ENCODE results near the gene MSI2.

MSI2 gene

DNA sequence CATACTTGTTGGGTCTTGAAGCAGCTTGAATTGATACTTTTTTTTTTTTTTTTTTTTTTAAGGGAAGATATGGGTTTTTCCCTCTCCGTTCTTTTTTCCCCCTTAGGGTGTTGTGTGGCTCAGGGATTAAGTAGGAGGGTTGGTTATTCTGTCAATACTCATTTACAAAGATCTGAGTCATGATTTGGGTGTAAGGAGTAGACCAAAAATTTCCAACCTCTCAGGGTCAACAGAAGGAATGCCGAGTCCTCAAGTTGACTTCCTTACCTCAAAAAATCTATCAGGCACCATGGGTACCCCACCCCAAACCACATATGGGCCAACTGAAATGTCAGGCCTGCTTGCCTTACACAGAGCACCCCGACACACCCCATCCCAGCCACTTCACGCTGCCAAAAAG is 258.3 kb downstream of the MSI2 start:
- H3K4me3 ChIP-seq (ENCODE audit: low read length, poor library complexity, severe bottlenecking) = no peak overlapping the region
- no peaks in the 10 kb centered on the region for H3F3A ChIP-seq (ENCODE audit: low read depth)
- no peaks in the 10 kb centered on the region for H3K9me3 ChIP-seq (ENCODE audit: insufficient read depth, low read depth, low read length)
- peaks cover 97% of the 10 kb centered on the region for H3K79me2 ChIP-seq (ENCODE audit: insufficient read depth, low read length)
- TF ChIP-seq EZH2phosphoT487 (IDR thresholded peaks at IDR 0.05; ENCODE audit: borderline replicate concordance) (no peak), CTCF (conservative IDR thresholded peaks at IDR 0.05; ENCODE audit: low read length) (no peak)
- peaks cover 68% of the 10 kb centered on the region; the same call in 1 of the 2 replicates for H3K36me3 ChIP-seq (ENCODE audit: insufficient read depth, low read length)
- no peaks in the 10 kb centered on the region for H3K27me3 ChIP-seq (ENCODE audit: insufficient read depth, low read length, poor library complexity, severe bottlenecking)
- H2AFZ ChIP-seq (ENCODE audit: low read length) = no peak overlapping the region
- no peaks in the 10 kb centered on the region for H3K9me2 ChIP-seq (replicated peaks; ENCODE audit: low read depth, low read length)
- H3K9ac ChIP-seq (ENCODE audit: low read depth, low read length, poor library complexity, severe bottlenecking) = no peak overlapping the region
- H3K4me1 ChIP-seq (ENCODE audit: insufficient read depth, low read length, poor library complexity, severe bottlenecking) = peaks cover 36% of the 10 kb centered on the region
- no peak overlapping the region for H3K4me2 ChIP-seq (ENCODE audit: low read depth, low read length, poor library complexity, severe bottlenecking)
- peaks cover 3% of the 10 kb centered on the region for H4K20me1 ChIP-seq (ENCODE audit: insufficient read depth, low read length, poor library complexity, severe bottlenecking)

DNA sequence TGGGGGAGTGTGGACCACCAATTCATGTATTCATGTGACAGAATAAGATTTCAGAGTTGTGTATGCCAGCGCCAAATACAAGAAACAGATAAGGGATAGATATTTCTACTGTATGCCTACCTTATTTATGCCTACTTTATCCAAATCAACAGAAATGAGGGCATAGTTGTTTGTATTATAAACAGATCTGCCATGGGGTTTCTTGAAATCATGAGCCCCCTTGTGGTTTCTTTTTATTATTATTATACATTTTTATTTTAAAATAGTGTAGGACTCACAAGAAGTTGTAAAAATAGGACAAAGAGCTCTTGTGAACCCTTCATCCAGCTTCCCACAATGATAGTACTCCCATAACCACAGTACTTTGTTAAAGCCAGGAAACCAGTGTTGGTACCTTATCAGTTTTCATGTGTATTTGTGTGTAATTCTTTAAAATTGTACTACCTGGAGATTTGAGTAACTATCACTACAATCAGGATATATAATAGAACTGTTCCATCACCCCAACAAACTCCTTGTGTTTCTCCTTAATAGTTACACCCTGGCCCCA is 259.4 kb downstream of the MSI2 start:
- Histone ChIP-seq H3K4me2 (ENCODE audit: low read depth, low read length, poor library complexity, severe bottlenecking) (no peak overlapping the region), H4K20me1 (ENCODE audit: insufficient read depth, low read length, poor library complexity, severe bottlenecking) (peaks cover 3% of the 10 kb centered on the region), H3K36me3 (ENCODE audit: insufficient read depth, low read length) (peaks cover 62% of the 10 kb centered on the region; the same call in 1 of the 2 replicates), H3K9ac (ENCODE audit: low read depth, low read length, poor library complexity, severe bottlenecking) (no peak overlapping the region), H2AFZ (ENCODE audit: low read length) (no peak overlapping the region), H3K79me2 (ENCODE audit: insufficient read depth, low read length) (peaks cover 88% of the 10 kb centered on the region), H3K9me3 (ENCODE audit: insufficient read depth, low read depth, low read length) (no peaks in the 10 kb centered on the region), H3F3A (ENCODE audit: low read depth) (no peaks in the 10 kb centered on the region), H3K4me1 (ENCODE audit: insufficient read depth, low read length, poor library complexity, severe bottlenecking) (peaks cover 33% of the 10 kb centered on the region), H3K4me3 (ENCODE audit: low read length, poor library complexity, severe bottlenecking) (no peak overlapping the region), H3K27me3 (ENCODE audit: insufficient read depth, low read length, poor library complexity, severe bottlenecking) (no peaks in the 10 kb centered on the region), H3K9me2 (replicated peaks; ENCODE audit: low read depth, low read length) (no peaks in the 10 kb centered on the region)
- TF ChIP-seq CTCF (conservative IDR thresholded peaks at IDR 0.05; ENCODE audit: low read length) (no peak; the same call in 1 of the 2 replicates), EZH2phosphoT487 (IDR thresholded peaks at IDR 0.05; ENCODE audit: borderline replicate concordance) (no peak)

DNA sequence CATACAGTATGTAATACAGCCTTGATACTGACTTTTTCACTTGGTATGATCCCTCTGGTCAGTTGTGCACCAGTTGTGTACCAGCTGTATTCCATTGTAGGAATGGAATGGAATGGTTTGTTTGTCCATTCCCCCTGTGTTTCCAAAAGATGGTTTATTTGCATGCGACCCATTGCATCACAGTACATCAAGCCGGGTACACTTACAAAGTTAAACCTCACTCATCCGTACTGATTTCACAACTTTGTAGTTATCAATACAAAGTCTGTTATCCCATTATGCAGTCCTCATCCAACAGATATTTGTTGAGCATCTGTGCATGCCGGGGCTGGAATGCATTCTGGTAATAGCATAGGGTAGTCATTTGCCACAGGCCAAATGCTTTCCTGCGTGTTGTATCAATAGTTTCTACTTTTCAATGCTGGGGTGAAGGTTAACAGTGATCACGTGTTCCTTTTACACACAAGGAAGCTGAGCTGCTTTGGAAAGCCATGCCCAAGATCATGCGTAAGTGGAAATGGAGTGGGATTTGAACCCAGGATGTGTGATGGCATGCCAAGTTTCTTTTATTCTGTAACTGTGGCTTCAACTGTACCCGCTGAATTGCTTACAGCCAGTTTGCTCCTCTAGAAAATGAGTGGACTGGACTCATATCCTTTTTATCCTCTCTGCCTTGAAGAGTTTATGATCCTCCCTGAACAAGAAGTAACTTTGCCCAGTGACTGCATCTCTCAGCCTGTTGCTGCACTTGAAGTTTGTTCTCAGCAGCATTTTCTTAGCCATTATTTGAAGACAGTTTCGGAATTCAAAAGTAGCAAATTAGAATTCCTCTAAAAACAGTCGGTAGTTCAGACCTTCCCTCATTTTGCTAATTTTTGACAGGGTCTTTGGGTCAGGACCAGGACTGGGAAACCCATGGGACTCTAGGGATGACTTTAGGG is 260.2 kb downstream of the MSI2 start:
- peaks cover 87% of the 10 kb centered on the region for H3K79me2 ChIP-seq (ENCODE audit: insufficient read depth, low read length)
- TF ChIP-seq CTCF (conservative IDR thresholded peaks at IDR 0.05; ENCODE audit: low read length) (no peak), EZH2phosphoT487 (IDR thresholded peaks at IDR 0.05; ENCODE audit: borderline replicate concordance) (no peak)
- H3K36me3 ChIP-seq (ENCODE audit: insufficient read depth, low read length) = peaks cover 62% of the 10 kb centered on the region; the same call in 1 of the 2 replicates
- H3K4me3 ChIP-seq (ENCODE audit: low read length, poor library complexity, severe bottlenecking) = no peak overlapping the region
- no peak overlapping the region for H3K9ac ChIP-seq (ENCODE audit: low read depth, low read length, poor library complexity, severe bottlenecking)
- H3K27me3 ChIP-seq (ENCODE audit: insufficient read depth, low read length, poor library complexity, severe bottlenecking) = no peaks in the 10 kb centered on the region
- no peak overlapping the region for H2AFZ ChIP-seq (ENCODE audit: low read length)
- H3K9me3 ChIP-seq (ENCODE audit: insufficient read depth, low read depth, low read length) = no peaks in the 10 kb centered on the region
- H3K4me2 ChIP-seq (ENCODE audit: low read depth, low read length, poor library complexity, severe bottlenecking) = no peak overlapping the region
- peaks cover 31% of the 10 kb centered on the region for H3K4me1 ChIP-seq (ENCODE audit: insufficient read depth, low read length, poor library complexity, severe bottlenecking)
- H3K9me2 ChIP-seq (replicated peaks; ENCODE audit: low read depth, low read length) = no peaks in the 10 kb centered on the region
- peaks cover 3% of the 10 kb centered on the region for H4K20me1 ChIP-seq (ENCODE audit: insufficient read depth, low read length, poor library complexity, severe bottlenecking)
- H3F3A ChIP-seq (ENCODE audit: low read depth) = no peaks in the 10 kb centered on the region
